Nephron (organoid): ENCODE results near the gene TNFAIP3.

Source experiments
- H3K27ac Mint-ChIP-seq, 3 experiments: 2 replicates each; pipeline ENCODE4 v1.8.0; 2020; ENCODE audit warnings: mixed read lengths in 3 of 3, mild to moderate bottlenecking in 2 of 3, moderate library complexity in 1 of 3
- H3K27me3 Mint-ChIP-seq: 2 replicates; pipeline ENCODE4 v1.8.0; 2021; ENCODE audit warnings: low read depth, mild to moderate bottlenecking, moderate library complexity, mixed read lengths
- H3K36me3 Mint-ChIP-seq: 2 replicates; pipeline ENCODE4 v1.8.0; 2020; ENCODE audit warnings: low read depth, mixed read lengths
- H3K4me1 Mint-ChIP-seq: 2 replicates; pipeline ENCODE4 v1.8.0; 2020; ENCODE audit warnings: mixed read lengths
- H3K4me3 Mint-ChIP-seq, 3 experiments: 2 replicates each; pipeline ENCODE4 v1.8.0; 2020; ENCODE audit warnings: mild to moderate bottlenecking in 3 of 3, mixed read lengths in 3 of 3, moderate library complexity in 2 of 3
- H3K9me3 Mint-ChIP-seq: 2 replicates; pipeline ENCODE4 v1.8.0; 2020; ENCODE audit warnings: mixed read lengths
- TF ChIP-seq, protein P1 (sequence below), 3 experiments: fragments of 200-600 bp; sonication (generic); IDR thresholded peaks; one replicate each; pipeline ENCODE4 v1.5.0; 2021; ENCODE audit warnings: antibody characterized with exemption in 3 of 3; ENCODE audit not compliant: unreplicated experiment in 3 of 3

TNFAIP3 gene

DNA sequence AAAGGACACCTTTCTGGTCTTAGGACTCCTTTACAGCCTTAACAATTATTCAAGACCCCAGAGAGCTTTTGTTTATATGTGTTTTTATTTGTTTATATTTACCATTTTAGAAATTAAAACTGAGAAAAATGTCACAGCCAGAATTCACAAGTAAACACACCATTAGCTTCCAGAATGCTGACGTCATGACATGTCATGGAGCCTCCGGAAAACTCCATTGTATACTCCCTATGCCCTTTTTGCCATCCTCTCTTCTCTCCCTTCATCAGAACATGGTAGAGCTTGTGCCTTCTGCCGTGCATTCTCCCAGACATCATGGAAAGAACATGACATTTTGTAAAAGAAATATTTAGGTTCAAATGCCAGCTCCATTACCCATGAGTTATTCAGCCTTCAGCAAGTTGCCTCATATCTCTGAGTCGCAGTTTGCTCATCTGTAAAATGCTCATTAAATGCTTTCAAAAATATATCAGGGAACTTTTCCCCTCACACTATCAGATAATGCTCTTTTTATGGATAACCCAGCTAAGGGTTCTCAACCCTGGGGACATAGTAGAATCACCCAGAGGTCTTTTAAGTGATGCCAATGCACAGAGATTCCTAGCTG, 27.8 kb downstream of the TNFAIP3 start:
- Mint-ChIP-seq H3K27me3 (peaks cover 6% of the 10 kb centered on the region), H3K4me3 (no peak overlapping the region), H3K27ac (no peak overlapping the region), H3K9me3 (peaks cover 6% of the 10 kb centered on the region), H3K36me3 (no peaks in the 10 kb centered on the region), H3K4me1 (no peaks in the 10 kb centered on the region)
- TF ChIP-seq, protein P1, sequence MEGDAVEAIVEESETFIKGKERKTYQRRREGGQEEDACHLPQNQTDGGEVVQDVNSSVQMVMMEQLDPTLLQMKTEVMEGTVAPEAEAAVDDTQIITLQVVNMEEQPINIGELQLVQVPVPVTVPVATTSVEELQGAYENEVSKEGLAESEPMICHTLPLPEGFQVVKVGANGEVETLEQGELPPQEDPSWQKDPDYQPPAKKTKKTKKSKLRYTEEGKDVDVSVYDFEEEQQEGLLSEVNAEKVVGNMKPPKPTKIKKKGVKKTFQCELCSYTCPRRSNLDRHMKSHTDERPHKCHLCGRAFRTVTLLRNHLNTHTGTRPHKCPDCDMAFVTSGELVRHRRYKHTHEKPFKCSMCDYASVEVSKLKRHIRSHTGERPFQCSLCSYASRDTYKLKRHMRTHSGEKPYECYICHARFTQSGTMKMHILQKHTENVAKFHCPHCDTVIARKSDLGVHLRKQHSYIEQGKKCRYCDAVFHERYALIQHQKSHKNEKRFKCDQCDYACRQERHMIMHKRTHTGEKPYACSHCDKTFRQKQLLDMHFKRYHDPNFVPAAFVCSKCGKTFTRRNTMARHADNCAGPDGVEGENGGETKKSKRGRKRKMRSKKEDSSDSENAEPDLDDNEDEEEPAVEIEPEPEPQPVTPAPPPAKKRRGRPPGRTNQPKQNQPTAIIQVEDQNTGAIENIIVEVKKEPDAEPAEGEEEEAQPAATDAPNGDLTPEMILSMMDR (IDR thresholded peaks at IDR 0.05; ENCODE audit: unreplicated experiment in 3 of 3) = no peak

DNA sequence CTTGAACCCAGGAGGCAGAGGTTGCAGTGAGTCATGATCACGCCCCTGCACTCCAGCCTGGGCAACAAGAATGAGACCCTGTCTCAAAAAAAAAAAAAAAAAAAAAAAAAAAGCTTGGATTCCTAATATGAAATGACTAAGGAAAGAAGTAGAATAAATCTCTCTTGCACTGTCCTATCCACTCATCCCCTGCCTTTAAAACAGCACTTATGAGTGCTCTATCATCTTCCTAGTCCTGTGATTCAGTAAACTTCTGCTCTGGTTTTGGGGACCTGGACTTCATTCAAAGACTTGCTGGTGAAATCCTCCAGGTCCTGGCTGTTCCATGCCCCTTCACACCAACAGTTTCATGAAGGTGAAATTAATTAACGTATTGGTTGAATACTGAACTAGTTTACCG, 29.6 kb downstream of the TNFAIP3 start:
- no peak overlapping the region for H3K27ac Mint-ChIP-seq
- H3K4me1 Mint-ChIP-seq = peaks cover 4% of the 10 kb centered on the region
- TF ChIP-seq, protein P1 (IDR thresholded peaks at IDR 0.05; ENCODE audit: unreplicated experiment in 3 of 3) = no peak
- H3K9me3 Mint-ChIP-seq = no peaks in the 10 kb centered on the region
- H3K4me3 Mint-ChIP-seq = no peak overlapping the region
- no peaks in the 10 kb centered on the region for H3K36me3 Mint-ChIP-seq
- H3K27me3 Mint-ChIP-seq = peaks cover 9% of the 10 kb centered on the region

DNA sequence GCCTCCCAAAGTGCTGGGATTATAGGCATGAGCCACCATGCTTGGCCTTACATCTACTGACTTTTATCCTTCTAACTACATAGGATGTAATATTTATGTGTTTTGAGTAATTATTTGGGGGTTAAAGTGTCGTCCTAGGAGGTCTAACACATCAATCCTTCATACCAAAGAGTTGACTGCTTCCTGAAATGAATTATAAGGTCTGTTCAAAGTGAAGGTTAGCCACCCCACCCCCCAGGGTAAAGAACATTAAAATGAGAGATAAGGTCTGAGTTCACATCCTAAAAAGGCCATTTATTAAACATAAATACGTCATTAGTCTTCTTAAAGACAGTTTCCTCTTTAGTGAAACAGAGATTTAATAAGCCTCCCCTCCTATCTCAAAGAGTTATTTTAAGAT, 33.8 kb downstream of the TNFAIP3 start:
- H3K36me3 Mint-ChIP-seq = no peaks in the 10 kb centered on the region
- H3K4me1 Mint-ChIP-seq = peaks cover 18% of the 10 kb centered on the region

DNA sequence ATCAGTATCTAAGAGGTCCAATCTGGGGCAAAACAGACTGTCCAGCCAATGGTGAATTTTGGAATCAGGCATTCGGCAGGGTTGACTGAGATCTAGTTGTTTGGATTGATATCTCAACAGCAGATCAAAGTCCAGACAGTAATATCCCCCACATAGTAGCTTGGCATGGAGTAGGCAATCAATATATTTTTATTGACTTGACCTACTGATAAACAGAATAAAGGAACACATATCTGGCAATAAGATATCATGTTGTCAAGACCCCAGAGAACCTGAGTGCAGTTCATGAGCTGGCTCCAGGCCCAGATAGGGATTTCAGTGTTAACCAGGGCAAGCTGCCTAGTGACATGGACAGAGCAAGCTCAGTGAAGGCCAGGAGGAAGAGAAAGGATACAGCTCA, 34.4 kb downstream of the TNFAIP3 start:
- peaks cover 9% of the 10 kb centered on the region for H3K27me3 Mint-ChIP-seq
- H3K4me3 Mint-ChIP-seq = no peak overlapping the region
- TF ChIP-seq, protein P1 (IDR thresholded peaks at IDR 0.05; ENCODE audit: unreplicated experiment in 3 of 3) = no peak
- no peaks in the 10 kb centered on the region for H3K9me3 Mint-ChIP-seq
- H3K27ac Mint-ChIP-seq = no peak overlapping the region
- H3K4me1 Mint-ChIP-seq = peaks cover 18% of the 10 kb centered on the region
- H3K36me3 Mint-ChIP-seq = no peaks in the 10 kb centered on the region

More for the DNA sequence above, 33.8 kb downstream of the TNFAIP3 start:
- Mint-ChIP-seq H3K4me3 (no peak overlapping the region), H3K9me3 (no peaks in the 10 kb centered on the region), H3K27me3 (peaks cover 9% of the 10 kb centered on the region), H3K27ac (no peak overlapping the region)
- TF ChIP-seq, protein P1 (IDR thresholded peaks at IDR 0.05; ENCODE audit: unreplicated experiment in 3 of 3) = no peak

DNA sequence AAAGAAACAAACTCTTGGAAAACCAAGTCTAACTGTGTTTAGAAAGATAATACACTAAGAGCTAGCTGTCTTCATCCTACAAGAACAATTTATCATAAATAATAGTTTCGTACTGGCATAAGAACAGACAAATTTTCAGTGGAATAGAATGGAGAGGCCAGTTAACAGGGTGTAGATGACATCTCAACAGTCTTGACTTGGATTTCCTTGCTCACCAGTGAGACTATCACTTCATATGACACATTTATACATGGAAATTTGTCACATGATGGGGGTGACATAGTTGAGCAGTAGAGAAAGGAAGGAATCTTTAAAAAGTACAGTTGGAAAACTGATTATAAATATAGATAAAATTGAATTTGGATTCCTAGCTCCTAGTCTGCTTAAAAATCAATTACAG, 35.6 kb downstream of the TNFAIP3 start:
- Mint-ChIP-seq H3K27me3 (peaks cover 9% of the 10 kb centered on the region), H3K36me3 (no peaks in the 10 kb centered on the region), H3K4me1 (peaks cover 18% of the 10 kb centered on the region), H3K4me3 (no peak overlapping the region), H3K27ac (no peak overlapping the region), H3K9me3 (no peaks in the 10 kb centered on the region)
- TF ChIP-seq, protein P1 (IDR thresholded peaks at IDR 0.05; ENCODE audit: unreplicated experiment in 3 of 3) = no peak

- Mint-ChIP-seq H3K36me3 (no peaks in the 10 kb centered on the region), H3K27me3 (peaks cover 5% of the 10 kb centered on the region), H3K9me3 (no peaks in the 10 kb centered on the region), H3K4me1 (peaks cover 18% of the 10 kb centered on the region), H3K4me3 (no peak overlapping the region), H3K27ac (no peak overlapping the region)
- TF ChIP-seq, protein P1 (IDR thresholded peaks at IDR 0.05; ENCODE audit: unreplicated experiment in 3 of 3) = no peak
Observed at GRCh38 chr6:137903274-137903932, 36.3 kb downstream of the TNFAIP3 start.
